Natural killer cell (primary cell): ENCODE results near the gene MTA3. TPM values are rescaled to one million over a fixed set of nuclear protein-coding genes. Genes with fewer than 3 reads are reported as not detected.
"Not testable (repeated sequence)": the region's sequence is repeated elsewhere in the genome, so short reads cannot be mapped to it uniquely, and the experiment has no call there.

ENCODE experiments used
- ATAC-seq, 3 donors: fragments of 150-1000 bp in 2 of 3; fragments of 200-7000 bp in 1 of 3; cut with Tn5 transposase; 1 replicate in 1 of 3; 2 replicates in 2 of 3; pipeline ENCODE4 v1.10.0; 2021; ENCODE audit warnings: mild to moderate bottlenecking in 2 of 3, moderate library complexity in 2 of 3
- DNase-seq, 2 donors: peaks; one replicate each; pipeline versions ENCODE4 v3.0.0 to v3.0.0-alpha.2; 2013 to 2021; ENCODE audit warnings: mixed read lengths in 1 of 2
- H3K27ac ChIP-seq: one replicate; pipeline ENCODE4 v1.5.1; 2013; ENCODE audit warnings: mild to moderate bottlenecking, low read length
- H3K27me3 ChIP-seq: one replicate; pipeline ENCODE4 v1.6.1; 2013; ENCODE audit warnings: low read length; ENCODE audit not compliant: control insufficient read depth, insufficient read depth
- H3K36me3 ChIP-seq: one replicate; pipeline ENCODE4 v1.6.1; 2013; ENCODE audit warnings: low read length; ENCODE audit not compliant: control insufficient read depth, insufficient read depth
- H3K4me1 ChIP-seq: one replicate; pipeline ENCODE4 v1.6.1; 2013; ENCODE audit warnings: low read length; ENCODE audit not compliant: control insufficient read depth, insufficient read depth
- H3K4me3 ChIP-seq: one replicate; pipeline ENCODE4 v1.5.1; 2013; ENCODE audit warnings: low read length
- H3K9me3 ChIP-seq: one replicate; pipeline ENCODE4 v1.6.1; 2013; ENCODE audit warnings: low read length; ENCODE audit not compliant: control insufficient read depth, insufficient read depth
- H3K27ac Mint-ChIP-seq, 2 donors: one replicate each; pipeline ENCODE4 v1.8.0; 2022; ENCODE audit warnings: mild to moderate bottlenecking in 2 of 2, mixed read lengths in 2 of 2, moderate library complexity in 1 of 2
- H3K27me3 Mint-ChIP-seq, 2 donors: one replicate each; pipeline ENCODE4 v1.8.0; 2022; ENCODE audit warnings: low read depth in 2 of 2, mixed read lengths in 2 of 2
- H3K36me3 Mint-ChIP-seq: one replicate; pipeline ENCODE4 v1.8.0; 2022; ENCODE audit warnings: mixed read lengths
- H3K4me1 Mint-ChIP-seq, 2 donors: one replicate each; pipeline ENCODE4 v1.8.0; 2022; ENCODE audit warnings: mixed read lengths in 2 of 2
- H3K4me3 Mint-ChIP-seq: one replicate; pipeline ENCODE4 v1.8.0; 2022; ENCODE audit warnings: mild to moderate bottlenecking, moderate library complexity, mixed read lengths
- H3K9me3 Mint-ChIP-seq, 2 donors: one replicate each; pipeline ENCODE4 v1.8.0; 2022; ENCODE audit warnings: mixed read lengths in 2 of 2
- WGBS: methylation state at CpG from one replicate; pipeline ENCODE4 v1.1.7; 2013; ENCODE audit warnings: missing lambda C conversion rate; ENCODE audit not compliant: insufficient coverage; 5-methylcytosine and 5-hydroxymethylcytosine counted together
- intact Hi-C: fragments of 100-400 bp; cut with micrococcal nuclease; formaldehyde crosslinking; loops from one replicate; pipeline ENCODE4 v1.14.2; 2022
- total RNA-seq, 4 donors: library from RNA; stranded (reverse); fragments of 120-200 nt in 1 of 4; gene quantifications; one replicate each; pipeline versions ENCODE4 v1.2.3 to v1.2.4, GENCODE V29; 2013 to 2022
- TF ChIP-seq, protein P1 (sequence below): fragments of 200-600 bp; IDR thresholded peaks from one replicate; pipeline ENCODE4 v1.8.0; 2022; ENCODE audit warnings: antibody characterized with exemption

MTA3 gene
- total RNA-seq, 3 donors from 2014 or later (not counting 1 experiment from before 2014, with no cell fraction given), result 19.4 to 25.0 (median 21.5) TPM

DNA sequence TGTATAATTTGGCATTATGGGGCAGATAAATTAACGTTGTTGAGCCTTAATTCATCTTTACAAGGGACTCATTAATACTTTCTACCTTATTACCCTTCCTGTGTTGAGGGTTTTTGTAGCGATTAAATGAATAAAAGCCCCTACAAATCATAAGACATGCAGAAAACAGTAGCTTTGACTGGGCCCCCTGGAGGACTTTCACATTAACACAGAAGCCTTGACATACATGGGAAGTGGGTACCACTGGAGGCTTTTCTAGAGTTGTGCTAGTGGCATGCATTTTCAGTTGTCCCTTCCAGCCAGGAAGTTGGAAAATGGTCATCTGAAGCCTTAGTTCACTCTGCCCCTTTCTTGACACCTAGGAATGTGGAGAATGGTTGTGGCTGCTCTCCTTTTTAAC is 30.2 kb downstream of the MTA3 start:
- H3K4me1 Mint-ChIP-seq, result peaks cover 0 to 5% of the 10 kb centered on the region in 2 donors
- no CpG with 5 or more reads among the region's 2 CpGs for WGBS
- H3K9me3 Mint-ChIP-seq, result no peaks in the 10 kb centered on the region
- H3K4me3 ChIP-seq, result no peak overlapping the region
- H3K4me3 Mint-ChIP-seq, result no peak overlapping the region
- no peak overlapping the region for H3K27ac ChIP-seq
- H3K36me3 ChIP-seq, result no peaks in the 10 kb centered on the region
- DNase-seq (peak in 1 of 2 donors; percentile 11), ATAC-seq (no peak)
- H3K4me1 ChIP-seq, result no peaks in the 10 kb centered on the region
- H3K36me3 Mint-ChIP-seq, result no peaks in the 10 kb centered on the region
- no peaks in the 10 kb centered on the region for H3K27me3 ChIP-seq
- no peak overlapping the region for H3K27ac Mint-ChIP-seq
- TF ChIP-seq, protein P1, sequence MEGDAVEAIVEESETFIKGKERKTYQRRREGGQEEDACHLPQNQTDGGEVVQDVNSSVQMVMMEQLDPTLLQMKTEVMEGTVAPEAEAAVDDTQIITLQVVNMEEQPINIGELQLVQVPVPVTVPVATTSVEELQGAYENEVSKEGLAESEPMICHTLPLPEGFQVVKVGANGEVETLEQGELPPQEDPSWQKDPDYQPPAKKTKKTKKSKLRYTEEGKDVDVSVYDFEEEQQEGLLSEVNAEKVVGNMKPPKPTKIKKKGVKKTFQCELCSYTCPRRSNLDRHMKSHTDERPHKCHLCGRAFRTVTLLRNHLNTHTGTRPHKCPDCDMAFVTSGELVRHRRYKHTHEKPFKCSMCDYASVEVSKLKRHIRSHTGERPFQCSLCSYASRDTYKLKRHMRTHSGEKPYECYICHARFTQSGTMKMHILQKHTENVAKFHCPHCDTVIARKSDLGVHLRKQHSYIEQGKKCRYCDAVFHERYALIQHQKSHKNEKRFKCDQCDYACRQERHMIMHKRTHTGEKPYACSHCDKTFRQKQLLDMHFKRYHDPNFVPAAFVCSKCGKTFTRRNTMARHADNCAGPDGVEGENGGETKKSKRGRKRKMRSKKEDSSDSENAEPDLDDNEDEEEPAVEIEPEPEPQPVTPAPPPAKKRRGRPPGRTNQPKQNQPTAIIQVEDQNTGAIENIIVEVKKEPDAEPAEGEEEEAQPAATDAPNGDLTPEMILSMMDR, result no peak
- H3K27me3 Mint-ChIP-seq, result no peaks in the 10 kb centered on the region
- no peaks in the 10 kb centered on the region for H3K9me3 ChIP-seq
- intact Hi-C loops, result no loop called here

GRCh38 chr2:42601076-42601475 is 32.6 kb downstream of the MTA3 start:
- WGBS, result 100% methylated on average over 3 of the region's 3 CpGs
- Histone ChIP-seq H3K27ac (no peak overlapping the region), H3K4me3 (no peak overlapping the region), H3K27me3 (no peaks in the 10 kb centered on the region), H3K36me3 (no peaks in the 10 kb centered on the region), H3K4me1 (no peaks in the 10 kb centered on the region), H3K9me3 (no peaks in the 10 kb centered on the region)
- intact Hi-C loops, result no loop called here
- no peak for DNase-seq
- H3K27ac Mint-ChIP-seq, result no peak overlapping the region
- ATAC-seq, result no peak
- no peak overlapping the region for H3K4me3 Mint-ChIP-seq
- H3K36me3 Mint-ChIP-seq, result no peaks in the 10 kb centered on the region
- TF ChIP-seq, protein P1, result no peak
- H3K4me1 Mint-ChIP-seq, result peaks cover 0 to 5% of the 10 kb centered on the region in 2 donors
- H3K27me3 Mint-ChIP-seq, result no peaks in the 10 kb centered on the region
- H3K9me3 Mint-ChIP-seq, result no peaks in the 10 kb centered on the region

DNA sequence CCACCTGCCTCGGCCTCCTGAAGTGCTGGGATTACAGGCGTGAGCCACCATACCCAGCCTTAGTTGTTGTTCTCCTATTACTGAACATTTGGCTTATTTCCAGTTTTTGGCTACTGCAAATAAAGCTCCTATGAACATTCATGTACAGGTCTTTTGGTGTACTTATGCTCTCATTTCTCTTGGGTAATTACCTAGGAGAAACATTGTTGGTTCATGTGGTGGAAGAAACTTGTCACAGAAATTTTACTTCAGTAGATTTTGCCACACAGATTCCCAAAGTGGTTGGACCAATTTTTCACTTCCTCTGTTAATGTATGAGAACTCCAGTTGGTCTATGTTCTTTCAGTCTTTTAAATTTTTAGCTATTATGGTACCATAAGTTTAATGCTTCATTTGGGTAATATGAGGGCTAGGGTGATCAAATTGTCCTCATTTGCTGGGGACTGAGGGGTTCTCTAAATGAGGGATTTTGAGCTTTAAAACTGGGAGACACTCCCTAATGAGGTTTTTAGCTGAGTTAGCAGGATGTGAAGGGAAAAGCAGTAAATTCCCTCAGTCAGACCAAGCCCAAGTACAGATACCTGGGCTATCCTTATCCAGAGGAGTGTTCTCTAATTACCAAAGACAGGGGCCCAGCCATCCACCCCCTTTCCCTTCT is 33.9 kb downstream of the MTA3 start:
- Histone ChIP-seq H3K9me3 (no peaks in the 10 kb centered on the region), H3K4me1 (no peaks in the 10 kb centered on the region), H3K27ac (no peak overlapping the region), H3K4me3 (no peak overlapping the region), H3K27me3 (no peaks in the 10 kb centered on the region), H3K36me3 (no peaks in the 10 kb centered on the region)
- no peak for ATAC-seq
- H3K27me3 Mint-ChIP-seq, result no peaks in the 10 kb centered on the region
- no peak overlapping the region for H3K4me3 Mint-ChIP-seq
- no peaks in the 10 kb centered on the region for H3K9me3 Mint-ChIP-seq
- intact Hi-C loops, result no loop called here
- WGBS, result 85% methylated on average over 2 of the region's 2 CpGs
- peaks cover 0 to 5% of the 10 kb centered on the region in 2 donors for H3K4me1 Mint-ChIP-seq
- TF ChIP-seq, protein P1, result no peak
- no peak for DNase-seq
- H3K36me3 Mint-ChIP-seq, result no peaks in the 10 kb centered on the region
- no peak overlapping the region for H3K27ac Mint-ChIP-seq

DNA sequence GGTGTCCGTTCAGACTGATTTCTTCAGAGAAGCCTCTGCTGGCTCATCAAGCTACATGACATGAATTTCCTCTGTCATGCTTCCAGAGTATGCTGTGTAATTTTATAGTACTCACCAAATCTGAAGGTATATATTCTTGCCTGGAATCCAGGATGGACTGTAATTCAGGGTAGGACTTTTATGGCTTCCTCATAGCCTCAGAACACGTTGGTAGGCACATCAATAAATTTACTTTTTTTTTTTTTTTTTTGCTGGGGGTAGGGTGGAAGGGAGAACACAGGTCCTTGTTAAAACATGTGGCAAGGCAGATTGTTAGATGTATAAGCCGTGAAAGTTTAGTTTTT is 34.4 kb downstream of the MTA3 start:
- TF ChIP-seq, protein P1, result no peak
- Mint-ChIP-seq H3K4me1 (peaks cover 0 to 5% of the 10 kb centered on the region in 2 donors), H3K36me3 (no peaks in the 10 kb centered on the region), H3K9me3 (no peaks in the 10 kb centered on the region), H3K27ac (no peak overlapping the region), H3K27me3 (no peaks in the 10 kb centered on the region), H3K4me3 (no peak overlapping the region)
- H3K27ac ChIP-seq, result no peak overlapping the region
- H3K27me3 ChIP-seq, result no peaks in the 10 kb centered on the region
- ATAC-seq, result no peak
- no peak overlapping the region for H3K4me3 ChIP-seq
- H3K4me1 ChIP-seq, result no peaks in the 10 kb centered on the region
- H3K9me3 ChIP-seq, result no peaks in the 10 kb centered on the region
- intact Hi-C loops, result no loop called here
- 96% methylated on average over 3 of the region's 3 CpGs for WGBS
- no peaks in the 10 kb centered on the region for H3K36me3 ChIP-seq
- DNase-seq, result no peak

GRCh38 chr2:42604341-42604867 is 36.0 kb downstream of the MTA3 start:
- H3K27me3 ChIP-seq, H3K36me3 ChIP-seq, H3K27me3 Mint-ChIP-seq, H3K4me1 Mint-ChIP-seq, H3K4me3 Mint-ChIP-seq, H3K27ac Mint-ChIP-seq, ATAC-seq, intact Hi-C loops, H3K9me3 Mint-ChIP-seq, H3K27ac ChIP-seq, H3K4me3 ChIP-seq, H3K9me3 ChIP-seq, H3K4me1 ChIP-seq, H3K36me3 Mint-ChIP-seq, DNase-seq: not testable (repeated sequence)
- no CpG with 5 or more reads among the region's 6 CpGs for WGBS
